Panc1 (cell line): ENCODE measurements around the gene MYT1.

Experiments used
- CTCF ChIP-seq: fragments of 450-650 bp; IDR thresholded peaks from 2 replicates; pipeline ENCODE4 v1.5.1; 2017; ENCODE audit warnings: mild to moderate bottlenecking
- POLR2AphosphoS5 ChIP-seq: IDR thresholded peaks from 2 replicates; pipeline ENCODE4 v1.6.1; 2012; ENCODE audit warnings: mild to moderate bottlenecking, low read depth, low read length, moderate library complexity
- TCF7L2 ChIP-seq: IDR thresholded peaks from 2 replicates; pipeline ENCODE4 v1.6.1; 2011; ENCODE audit warnings: mild to moderate bottlenecking, low read depth, low read length, inconsistent platforms

GRCh38 chr20:64173116-64173515, 8.9 kb downstream of the MYT1 start:
- TF ChIP-seq TCF7L2 (no peak), CTCF (no peak), POLR2AphosphoS5 (no peak)
